Adrenal gland (tissue), 5 donors: ENCODE results near the gene HINFP.

ENCODE experiments used
- POLR2A ChIP-seq, 2 donors: fragments of 450-650 bp; IDR thresholded peaks; one replicate each; pipeline ENCODE4 v1.6.1; 2017; ENCODE audit warnings: antibody characterized with exemption in 2 of 2, mild to moderate bottlenecking in 2 of 2, moderate library complexity in 1 of 2
- TF ChIP-seq, protein P1 (sequence below), 6 experiments: fragments of 450-650 bp in 4 of 6; fragments of 200-600 bp in 2 of 6; sonication (generic) in 1 of 6; IDR thresholded peaks; 1 replicate in 5 of 6; 2 replicates in 1 of 6; pipeline versions ENCODE4 v1.5.1 to v1.8.0; 2016 to 2021; ENCODE audit warnings: antibody characterized with exemption in 6 of 6, mild to moderate bottlenecking in 2 of 6, moderate library complexity in 1 of 6
- donor health status: DM: no; HTN: no; CAD: no.

- TF ChIP-seq POLR2A (IDR thresholded peaks at IDR 0.05), result no peak
- TF ChIP-seq, protein P1, sequence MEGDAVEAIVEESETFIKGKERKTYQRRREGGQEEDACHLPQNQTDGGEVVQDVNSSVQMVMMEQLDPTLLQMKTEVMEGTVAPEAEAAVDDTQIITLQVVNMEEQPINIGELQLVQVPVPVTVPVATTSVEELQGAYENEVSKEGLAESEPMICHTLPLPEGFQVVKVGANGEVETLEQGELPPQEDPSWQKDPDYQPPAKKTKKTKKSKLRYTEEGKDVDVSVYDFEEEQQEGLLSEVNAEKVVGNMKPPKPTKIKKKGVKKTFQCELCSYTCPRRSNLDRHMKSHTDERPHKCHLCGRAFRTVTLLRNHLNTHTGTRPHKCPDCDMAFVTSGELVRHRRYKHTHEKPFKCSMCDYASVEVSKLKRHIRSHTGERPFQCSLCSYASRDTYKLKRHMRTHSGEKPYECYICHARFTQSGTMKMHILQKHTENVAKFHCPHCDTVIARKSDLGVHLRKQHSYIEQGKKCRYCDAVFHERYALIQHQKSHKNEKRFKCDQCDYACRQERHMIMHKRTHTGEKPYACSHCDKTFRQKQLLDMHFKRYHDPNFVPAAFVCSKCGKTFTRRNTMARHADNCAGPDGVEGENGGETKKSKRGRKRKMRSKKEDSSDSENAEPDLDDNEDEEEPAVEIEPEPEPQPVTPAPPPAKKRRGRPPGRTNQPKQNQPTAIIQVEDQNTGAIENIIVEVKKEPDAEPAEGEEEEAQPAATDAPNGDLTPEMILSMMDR (IDR thresholded peaks at IDR 0.05), result no peak
These were observed 4.2 kb upstream of the HINFP start for GRCh38 chr11:119117004-119117706.
